H1 (cell line): ENCODE measurements around the gene SNTG2.

ENCODE experiments used
- BRCA1 ChIP-seq: IDR thresholded peaks from 2 replicates; pipeline ENCODE4 v1.6.1; 2012; ENCODE audit warnings: low read depth, low read length, improper control_type of control experiment
- CBX8 ChIP-seq: fragments of 300-800, 300-1000 bp; sonication (generic); IDR thresholded peaks from 2 replicates; pipeline ENCODE4 v1.7.1; 2016; ENCODE audit warnings: low read depth, low read length, borderline replicate concordance
- CHD2 ChIP-seq: IDR thresholded peaks from 2 replicates; pipeline ENCODE4 v1.6.1; 2012; ENCODE audit warnings: low read length, improper control_type of control experiment
- CTCF ChIP-seq, 3 experiments: IDR thresholded peaks; 1 replicate in 2 of 3; 2 replicates in 1 of 3; pipeline versions ENCODE4 v1.5.1 to v1.6.1; 2011; ENCODE audit warnings: low read length in 3 of 3, mild to moderate bottlenecking in 3 of 3, inconsistent platforms in 2 of 3, low read depth in 1 of 3, moderate library complexity in 1 of 3; ENCODE audit not compliant: insufficient read depth in 1 of 3; ENCODE audit errors: control extremely low read depth in 1 of 3
- EZH2 ChIP-seq: fragments of 200-600 bp; sonication (generic); IDR thresholded peaks from 2 replicates; pipeline ENCODE4 v1.7.1; 2012; ENCODE audit warnings: low read depth, mild to moderate bottlenecking, moderate library complexity, low read length, inconsistent platforms; ENCODE audit not compliant: severe bottlenecking
- GABPA ChIP-seq: IDR thresholded peaks from 2 replicates; pipeline ENCODE4 v1.6.1; 2011; ENCODE audit warnings: mild to moderate bottlenecking, low read length, moderate library complexity, borderline replicate concordance; ENCODE audit not compliant: insufficient read depth
- GTF2F1 ChIP-seq: IDR thresholded peaks from 2 replicates; pipeline ENCODE4 v1.6.1; 2012; ENCODE audit warnings: low read depth, low read length, improper control_type of control experiment, borderline replicate concordance
- NANOG ChIP-seq: IDR thresholded peaks from 2 replicates; pipeline ENCODE4 v1.6.1; 2011; ENCODE audit warnings: low read length, low read depth, mild to moderate bottlenecking, inconsistent platforms; ENCODE audit not compliant: insufficient read depth, poor library complexity, severe bottlenecking
- POLR2A ChIP-seq, 2 experiments: IDR thresholded peaks; 1 replicate in 1 of 2; 2 replicates in 1 of 2; pipeline ENCODE4 v1.6.1; 2011; ENCODE audit warnings: low read depth in 2 of 2, low read length in 2 of 2, mild to moderate bottlenecking in 2 of 2; ENCODE audit errors: control extremely low read depth in 1 of 2
- POLR2AphosphoS5 ChIP-seq: IDR thresholded peaks from 2 replicates; pipeline ENCODE4 v1.6.1; 2011; ENCODE audit warnings: low read depth, low read length
- RFX5 ChIP-seq: IDR thresholded peaks from 2 replicates; pipeline ENCODE4 v1.6.1; 2011; ENCODE audit warnings: low read depth, low read length, improper control_type of control experiment, borderline replicate concordance
- RNF2 ChIP-seq: fragments of 200-900, 300-1000 bp; sonication (generic); IDR thresholded peaks from 2 replicates; pipeline ENCODE4 v1.7.1; 2016; ENCODE audit warnings: borderline replicate concordance, low read depth, mild to moderate bottlenecking, antibody characterized with exemption, low read length; ENCODE audit not compliant: poor library complexity, severe bottlenecking; ENCODE audit errors: missing control alignments
- SAP30 ChIP-seq: fragments of 300-600 bp; sonication (generic); IDR thresholded peaks from 2 replicates; pipeline ENCODE4 v1.7.1; 2012; ENCODE audit warnings: low read length, moderate library complexity, mild to moderate bottlenecking, inconsistent platforms; ENCODE audit not compliant: insufficient read depth, insufficient replicate concordance
- ZNF274 ChIP-seq: IDR thresholded peaks from 2 replicates; pipeline ENCODE4 v1.7.0; 2012; ENCODE audit warnings: low read length, borderline replicate concordance; ENCODE audit errors: extremely low read depth

DNA sequence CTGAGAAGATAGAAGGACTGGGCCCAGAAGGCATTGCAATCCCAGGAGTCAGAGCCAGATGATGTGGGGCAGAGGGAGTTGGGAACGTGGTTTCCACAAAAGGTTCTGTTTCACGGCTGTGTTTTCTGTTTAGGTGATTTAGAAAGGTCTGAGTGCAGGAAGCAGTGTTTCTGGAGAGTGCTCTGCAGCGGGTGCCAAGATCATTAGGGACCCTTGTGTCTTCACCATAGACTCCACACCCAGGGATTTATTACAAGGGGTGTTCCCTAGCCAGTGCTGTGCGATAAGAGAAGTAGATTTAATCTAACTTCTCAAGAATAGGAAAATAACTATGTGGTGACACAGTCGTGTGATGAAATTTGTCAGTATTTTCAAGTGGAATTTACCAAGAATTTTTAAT lies 241.5 kb downstream of the SNTG2 start:
- TF ChIP-seq RFX5 (no peak), CTCF (IDR thresholded peaks at IDR 0.05; ENCODE audit: control extremely low read depth in 1 of 3, insufficient read depth in 1 of 3, low read depth in 1 of 3, low read length in 3 of 3) (no peak), GABPA (no peak), GTF2F1 (no peak), POLR2A (IDR thresholded peaks at IDR 0.05; ENCODE audit: control extremely low read depth in 1 of 2, low read depth in 2 of 2, low read length in 2 of 2) (no peak), POLR2AphosphoS5 (no peak), CBX8 (no peak), RNF2 (no peak), BRCA1 (no peak), EZH2 (no peak), SAP30 (no peak), CHD2 (no peak), NANOG (no peak), ZNF274 (no peak)
